K562 (cell line): ENCODE measurements around the gene SIGLEC5. TPM values are rescaled to one million over a fixed set of nuclear protein-coding genes. Genes with fewer than 3 reads are reported as not detected.
A peak's percentile ranks its signal among the peaks of the same experiment; 100 is the strongest.

Source experiments
- CCNT2 ChIP-seq: IDR thresholded peaks from 2 replicates; pipeline ENCODE4 v1.6.1; 2011; ENCODE audit warnings: borderline replicate concordance, low read depth, mild to moderate bottlenecking, moderate library complexity, mixed read lengths, low read length; ENCODE audit not compliant: insufficient read length; ENCODE audit errors: extremely low read depth
- GTF2A2 ChIP-seq: IDR thresholded peaks from 2 replicates; pipeline ENCODE4 v1.6.1; 2016; ENCODE audit warnings: mild to moderate bottlenecking, missing genetic modification characterization, missing compliant biosample characterization
- GTF2E2 ChIP-seq: fragments of 200-800 bp; sonication (Bioruptor generic); IDR thresholded peaks from 2 replicates; pipeline ENCODE4 v1.6.1; 2016; ENCODE audit warnings: missing genetic modification characterization, missing compliant biosample characterization
- HDAC8 ChIP-seq: fragments of 450-650 bp; IDR thresholded peaks from 2 replicates; pipeline ENCODE4 v1.6.1; 2016; ENCODE audit warnings: mild to moderate bottlenecking, missing genetic modification characterization, moderate library complexity, missing compliant biosample characterization
- HMG20B ChIP-seq: fragments of 250-450 bp; sonication (Bioruptor Pico); IDR thresholded peaks from 2 replicates; pipeline ENCODE4 v1.5.0; 2021; ENCODE audit warnings: mild to moderate bottlenecking
- IRF2 ChIP-seq: sonication (generic); formaldehyde crosslinking; IDR thresholded peaks from 2 replicates; pipeline ENCODE4 v1.8.1; 2022; ENCODE audit warnings: mild to moderate bottlenecking, missing genetic modification reagents
- KLF16 ChIP-seq: IDR thresholded peaks from 2 replicates; pipeline ENCODE4 v1.6.1; 2016; ENCODE audit warnings: antibody characterized with exemption
- MAZ ChIP-seq, 2 experiments: fragments of 450-650 bp in 1 of 2; sonication (generic) in 1 of 2; formaldehyde crosslinking; IDR thresholded peaks in 1 of 2; conservative IDR thresholded peaks in 1 of 2; 2 replicates each; pipeline versions ENCODE4 v1.4.0 to v1.5.0; 2020; ENCODE audit warnings: mild to moderate bottlenecking in 1 of 2, missing genetic modification reagents in 1 of 2
- MXI1 ChIP-seq: IDR thresholded peaks from 2 replicates; pipeline ENCODE4 v1.6.1; 2011; ENCODE audit warnings: low read depth, mild to moderate bottlenecking, improper control_type of control experiment, low read length
- PURB ChIP-seq: sonication (generic); formaldehyde crosslinking; IDR thresholded peaks from 2 replicates; pipeline ENCODE4 v1.9.0; 2021; ENCODE audit warnings: low read depth, mild to moderate bottlenecking, missing genetic modification reagents
- TRIM24 ChIP-seq, 2 experiments: fragments of 450-650 bp; IDR thresholded peaks; 2 replicates each; pipeline ENCODE4 v1.6.1; 2016
- TRIM28 ChIP-seq: fragments of 450-650 bp; IDR thresholded peaks from 2 replicates; pipeline ENCODE4 v1.6.1; 2017
- ZNF445 ChIP-seq: fragments of 250-450 bp; sonication (Bioruptor Pico); IDR thresholded peaks from 2 replicates; pipeline ENCODE4 v1.4.0; 2020; ENCODE audit warnings: low read depth, mild to moderate bottlenecking, moderate library complexity
- ZNF561 ChIP-seq: fragments of 450-650 bp; formaldehyde crosslinking; conservative IDR thresholded peaks from 2 replicates; pipeline ENCODE4 v1.4.0; 2020; ENCODE audit warnings: mild to moderate bottlenecking, moderate library complexity
- ZZZ3 ChIP-seq: fragments of 450-650 bp; IDR thresholded peaks from 2 replicates; pipeline ENCODE4 v1.6.1; 2016; ENCODE audit warnings: antibody characterized with exemption, mild to moderate bottlenecking, moderate library complexity
- polyA plus RNA-seq, 8 experiments: library from polyadenylated mRNA; depleted of rRNA in 4 of 8; stranded (reverse) in 5 of 8; unstranded in 3 of 8; fragments of >200 nt; fragmentation: Nextera tagmentation in 2 of 8; fragmentation: Illumina TruSeq in 1 of 8; extraction: Ambion mirVana in 2 of 8; extraction: Trizol in 1 of 8; gene quantifications; 2 replicates each; pipeline versions ENCODE4 v1.2.1 to v1.2.3, GENCODE V29; 2011 to 2014; ENCODE audit warnings: inconsistent platforms in 1 of 8, missing spikeins in 1 of 8
- total RNA-seq, 7 experiments: library from RNA; depleted of rRNA in 6 of 7; stranded (reverse); fragments of >200 nt in 6 of 7; fragmentation: Illumina TruSeq in 2 of 7; extraction: Trizol in 2 of 7; gene quantifications; 2 replicates each; pipeline versions ENCODE4 v1.2.1 to v1.2.3, GENCODE V29; 2011 to 2021; ENCODE audit warnings: low replicate concordance in 1 of 7
- TF ChIP-seq, protein P1 (sequence below), 2 experiments: fragments of 450-650 bp in 1 of 2; IDR thresholded peaks; 2 replicates each; pipeline ENCODE4 v1.6.1; 2011 to 2017; ENCODE audit warnings: low read depth in 2 of 2, antibody characterized with exemption in 1 of 2, borderline replicate concordance in 1 of 2, low read length in 1 of 2, mild to moderate bottlenecking in 1 of 2, mixed read lengths in 1 of 2; ENCODE audit not compliant: control insufficient read depth in 1 of 2
- TF ChIP-seq, protein P2 (sequence below): fragments of 450-650 bp; IDR thresholded peaks from 2 replicates; pipeline ENCODE4 v1.6.1; 2016; ENCODE audit warnings: missing biosample characterization, missing genetic modification characterization
- TF ChIP-seq, protein P3 (sequence below): sonication (generic); formaldehyde crosslinking; IDR thresholded peaks from 2 replicates; pipeline ENCODE4 v1.8.0; 2022; ENCODE audit warnings: mild to moderate bottlenecking, missing genetic modification reagents, borderline replicate concordance
- TF ChIP-seq, protein P4 (sequence below): sonication (generic); formaldehyde crosslinking; IDR thresholded peaks from 2 replicates; pipeline ENCODE4 v1.8.0; 2023; ENCODE audit warnings: mild to moderate bottlenecking, missing genetic modification reagents
- TF ChIP-seq, protein P5 (sequence below): fragments of 450-650 bp; formaldehyde crosslinking; IDR thresholded peaks from 2 replicates; pipeline ENCODE4 v1.4.0; 2020; ENCODE audit warnings: mild to moderate bottlenecking

Gene SIGLEC5
- total and polyA plus RNA-seq, 9 of the 15 experiments (the other 6 are each of a cell fraction or from before 2014, with no cell fraction given) = 0.14 TPM; not detected in 8

DNA sequence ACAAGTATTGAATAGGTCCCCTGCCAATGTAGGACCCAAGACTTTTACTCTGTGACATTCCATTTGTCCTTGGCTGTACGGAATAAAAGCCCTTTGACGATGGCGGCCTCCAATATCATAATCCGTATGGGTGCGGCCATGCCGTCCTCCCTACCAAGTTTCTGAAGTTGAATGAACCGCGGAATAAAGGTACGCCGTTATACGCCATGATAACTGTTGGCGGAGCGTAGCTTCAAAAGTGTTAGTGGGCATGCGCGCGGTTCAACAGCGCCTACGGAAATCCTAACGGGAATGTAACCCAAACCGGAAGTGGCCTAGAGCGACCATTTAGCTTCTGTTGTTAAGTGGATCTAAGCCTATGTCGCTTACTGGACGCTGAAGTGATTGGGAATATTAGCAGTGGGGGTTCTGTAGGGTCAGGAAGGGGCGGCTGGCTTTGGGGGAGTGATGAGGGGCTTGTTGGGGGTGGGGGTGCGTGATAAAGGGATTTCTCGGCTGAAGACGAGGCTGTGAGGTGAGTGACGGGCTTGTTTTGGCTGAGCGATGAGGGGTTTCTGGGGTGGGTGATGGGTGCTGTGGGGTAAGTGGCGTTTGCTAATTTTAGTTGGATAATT lies 59.1 kb downstream of the SIGLEC5 start, which contains the start of gene ZNF175 (continued):
- TF ChIP-seq ZNF445 (no peak), HMG20B (CRISPR knock-in tag) (no peak), ZNF561 (CRISPR knock-in tag) (no peak), IRF2 (CRISPR knock-in tag) (no peak), TRIM24 (IDR thresholded peaks at IDR 0.05) (0 out of 4 replicates have a peak, but pooled peaks of 1 of the 2 experiments have one; percentile 12), HDAC8 (tag) (no peak), TRIM28 (no peak), MXI1 (no peak), ZZZ3 (no peak), GTF2A2 (tag) (no peak), MAZ (CRISPR knock-in tag; conservative IDR thresholded peaks at IDR 0.05 in 1 of 2, IDR thresholded peaks at IDR 0.05 in 1 of 2) (0 out of 4 replicates have a peak, but pooled peaks of 1 of the 2 experiments have one; percentile 27), CCNT2 (no peak), GTF2E2 (tag) (peak; percentile 76; the same call in 1 of the 2 replicates), KLF16 (no peak), PURB (CRISPR knock-in tag) (no peak)
- TF ChIP-seq, protein P1, sequence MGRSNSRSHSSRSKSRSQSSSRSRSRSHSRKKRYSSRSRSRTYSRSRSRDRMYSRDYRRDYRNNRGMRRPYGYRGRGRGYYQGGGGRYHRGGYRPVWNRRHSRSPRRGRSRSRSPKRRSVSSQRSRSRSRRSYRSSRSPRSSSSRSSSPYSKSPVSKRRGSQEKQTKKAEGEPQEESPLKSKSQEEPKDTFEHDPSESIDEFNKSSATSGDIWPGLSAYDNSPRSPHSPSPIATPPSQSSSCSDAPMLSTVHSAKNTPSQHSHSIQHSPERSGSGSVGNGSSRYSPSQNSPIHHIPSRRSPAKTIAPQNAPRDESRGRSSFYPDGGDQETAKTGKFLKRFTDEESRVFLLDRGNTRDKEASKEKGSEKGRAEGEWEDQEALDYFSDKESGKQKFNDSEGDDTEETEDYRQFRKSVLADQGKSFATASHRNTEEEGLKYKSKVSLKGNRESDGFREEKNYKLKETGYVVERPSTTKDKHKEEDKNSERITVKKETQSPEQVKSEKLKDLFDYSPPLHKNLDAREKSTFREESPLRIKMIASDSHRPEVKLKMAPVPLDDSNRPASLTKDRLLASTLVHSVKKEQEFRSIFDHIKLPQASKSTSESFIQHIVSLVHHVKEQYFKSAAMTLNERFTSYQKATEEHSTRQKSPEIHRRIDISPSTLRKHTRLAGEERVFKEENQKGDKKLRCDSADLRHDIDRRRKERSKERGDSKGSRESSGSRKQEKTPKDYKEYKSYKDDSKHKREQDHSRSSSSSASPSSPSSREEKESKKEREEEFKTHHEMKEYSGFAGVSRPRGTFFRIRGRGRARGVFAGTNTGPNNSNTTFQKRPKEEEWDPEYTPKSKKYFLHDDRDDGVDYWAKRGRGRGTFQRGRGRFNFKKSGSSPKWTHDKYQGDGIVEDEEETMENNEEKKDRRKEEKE (IDR thresholded peaks at IDR 0.05; ENCODE audit: borderline replicate concordance in 1 of 2, control insufficient read depth in 1 of 2, low read depth in 2 of 2, low read length in 1 of 2) = no peak
- TF ChIP-seq, protein P2, sequence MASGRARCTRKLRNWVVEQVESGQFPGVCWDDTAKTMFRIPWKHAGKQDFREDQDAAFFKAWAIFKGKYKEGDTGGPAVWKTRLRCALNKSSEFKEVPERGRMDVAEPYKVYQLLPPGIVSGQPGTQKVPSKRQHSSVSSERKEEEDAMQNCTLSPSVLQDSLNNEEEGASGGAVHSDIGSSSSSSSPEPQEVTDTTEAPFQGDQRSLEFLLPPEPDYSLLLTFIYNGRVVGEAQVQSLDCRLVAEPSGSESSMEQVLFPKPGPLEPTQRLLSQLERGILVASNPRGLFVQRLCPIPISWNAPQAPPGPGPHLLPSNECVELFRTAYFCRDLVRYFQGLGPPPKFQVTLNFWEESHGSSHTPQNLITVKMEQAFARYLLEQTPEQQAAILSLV = no peak
- TF ChIP-seq, protein P3, sequence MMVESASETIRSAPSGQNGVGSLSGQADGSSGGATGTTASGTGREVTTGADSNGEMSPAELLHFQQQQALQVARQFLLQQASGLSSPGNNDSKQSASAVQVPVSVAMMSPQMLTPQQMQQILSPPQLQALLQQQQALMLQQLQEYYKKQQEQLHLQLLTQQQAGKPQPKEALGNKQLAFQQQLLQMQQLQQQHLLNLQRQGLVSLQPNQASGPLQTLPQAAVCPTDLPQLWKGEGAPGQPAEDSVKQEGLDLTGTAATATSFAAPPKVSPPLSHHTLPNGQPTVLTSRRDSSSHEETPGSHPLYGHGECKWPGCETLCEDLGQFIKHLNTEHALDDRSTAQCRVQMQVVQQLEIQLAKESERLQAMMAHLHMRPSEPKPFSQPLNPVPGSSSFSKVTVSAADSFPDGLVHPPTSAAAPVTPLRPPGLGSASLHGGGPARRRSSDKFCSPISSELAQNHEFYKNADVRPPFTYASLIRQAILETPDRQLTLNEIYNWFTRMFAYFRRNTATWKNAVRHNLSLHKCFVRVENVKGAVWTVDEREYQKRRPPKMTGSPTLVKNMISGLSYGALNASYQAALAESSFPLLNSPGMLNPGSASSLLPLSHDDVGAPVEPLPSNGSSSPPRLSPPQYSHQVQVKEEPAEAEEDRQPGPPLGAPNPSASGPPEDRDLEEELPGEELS = no peak
- TF ChIP-seq, protein P4, sequence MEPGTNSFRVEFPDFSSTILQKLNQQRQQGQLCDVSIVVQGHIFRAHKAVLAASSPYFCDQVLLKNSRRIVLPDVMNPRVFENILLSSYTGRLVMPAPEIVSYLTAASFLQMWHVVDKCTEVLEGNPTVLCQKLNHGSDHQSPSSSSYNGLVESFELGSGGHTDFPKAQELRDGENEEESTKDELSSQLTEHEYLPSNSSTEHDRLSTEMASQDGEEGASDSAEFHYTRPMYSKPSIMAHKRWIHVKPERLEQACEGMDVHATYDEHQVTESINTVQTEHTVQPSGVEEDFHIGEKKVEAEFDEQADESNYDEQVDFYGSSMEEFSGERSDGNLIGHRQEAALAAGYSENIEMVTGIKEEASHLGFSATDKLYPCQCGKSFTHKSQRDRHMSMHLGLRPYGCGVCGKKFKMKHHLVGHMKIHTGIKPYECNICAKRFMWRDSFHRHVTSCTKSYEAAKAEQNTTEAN (CRISPR knock-in tag) = no peak
- TF ChIP-seq, protein P5, sequence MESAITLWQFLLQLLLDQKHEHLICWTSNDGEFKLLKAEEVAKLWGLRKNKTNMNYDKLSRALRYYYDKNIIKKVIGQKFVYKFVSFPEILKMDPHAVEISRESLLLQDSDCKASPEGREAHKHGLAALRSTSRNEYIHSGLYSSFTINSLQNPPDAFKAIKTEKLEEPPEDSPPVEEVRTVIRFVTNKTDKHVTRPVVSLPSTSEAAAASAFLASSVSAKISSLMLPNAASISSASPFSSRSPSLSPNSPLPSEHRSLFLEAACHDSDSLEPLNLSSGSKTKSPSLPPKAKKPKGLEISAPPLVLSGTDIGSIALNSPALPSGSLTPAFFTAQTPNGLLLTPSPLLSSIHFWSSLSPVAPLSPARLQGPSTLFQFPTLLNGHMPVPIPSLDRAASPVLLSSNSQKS = no peak
